ENCODE data around the gene ZSWIM6.

Gene ZSWIM6

GRCh38 chr5:61289669-61290306, 42.3 kb upstream of the ZSWIM6 start:
- TF ChIP-seq CTCF (IDR thresholded peaks at IDR 0.05; ENCODE audit: insufficient read depth, missing control alignments), result no peak
- FAIRE-seq (no peak), DNase-seq (ENCODE audit: insufficient read length, low spot score) (no peak)

GRCh38 chr5:61290791-61291210, 41.3 kb upstream of the ZSWIM6 start:
- DNase-seq (ENCODE audit: insufficient read length, low spot score), result no peak
- FAIRE-seq, result no peak
- TF ChIP-seq CTCF (IDR thresholded peaks at IDR 0.05; ENCODE audit: insufficient read depth, missing control alignments), result no peak

GRCh38 chr5:61292062-61292657, 39.9 kb upstream of the ZSWIM6 start:
- no peak for DNase-seq (ENCODE audit: insufficient read length, low spot score)
- FAIRE-seq, result no peak
- no peak for TF ChIP-seq CTCF (IDR thresholded peaks at IDR 0.05; ENCODE audit: insufficient read depth, missing control alignments)

GRCh38 chr5:61293071-61293470, 39.0 kb upstream of the ZSWIM6 start:
- no peak for TF ChIP-seq CTCF (IDR thresholded peaks at IDR 0.05; ENCODE audit: insufficient read depth, missing control alignments)
- DNase-seq (ENCODE audit: insufficient read length, low spot score) (no peak), FAIRE-seq (no peak)

- DNase-seq (ENCODE audit: insufficient read length, low spot score) (no peak), FAIRE-seq (no peak)
- TF ChIP-seq CTCF (IDR thresholded peaks at IDR 0.05; ENCODE audit: insufficient read depth, missing control alignments), result no peak
Observed at GRCh38 chr5:61293873-61294272, 38.2 kb upstream of the ZSWIM6 start.

GRCh38 chr5:61295365-61295764, 36.7 kb upstream of the ZSWIM6 start:
- DNase-seq (ENCODE audit: insufficient read length, low spot score) (no peak), FAIRE-seq (no peak)
- TF ChIP-seq CTCF (IDR thresholded peaks at IDR 0.05; ENCODE audit: insufficient read depth, missing control alignments), result no peak

GRCh38 chr5:61298066-61298465, 34.0 kb upstream of the ZSWIM6 start:
- FAIRE-seq (no peak), DNase-seq (ENCODE audit: insufficient read length, low spot score) (no peak)

More at GRCh38 chr5:61298066-61298465, 34.0 kb upstream of the ZSWIM6 start:
- TF ChIP-seq CTCF (IDR thresholded peaks at IDR 0.05; ENCODE audit: insufficient read depth, missing control alignments), result no peak
